ENCODE measurements around the gene MCM9.

DNA sequence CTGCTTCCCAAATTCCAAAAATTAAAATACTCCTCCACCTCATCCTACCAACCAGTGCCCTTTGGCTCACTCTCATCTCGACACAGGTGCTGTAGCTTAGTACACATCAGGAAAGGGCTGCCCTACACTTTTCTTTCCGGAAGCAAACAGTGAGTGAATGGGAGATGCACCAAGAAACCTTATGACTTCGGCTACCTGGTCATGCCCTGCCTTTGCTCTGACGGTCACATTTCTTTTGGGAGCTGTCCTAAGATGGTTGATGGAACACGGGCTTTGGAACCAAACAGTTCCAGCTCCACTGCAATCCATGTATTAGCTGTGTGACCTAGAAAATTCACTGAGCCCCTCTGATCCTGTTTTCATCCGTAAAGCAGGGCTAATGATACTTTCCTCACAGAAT is 133.7 kb downstream of the MCM9 start:
- no peak for TF ChIP-seq FOXJ3 (CRISPR knock-in tag; IDR thresholded peaks at IDR 0.05; ENCODE audit: borderline replicate concordance)
- no peak for TF ChIP-seq CEBPB (IDR thresholded peaks at IDR 0.05; ENCODE audit: borderline replicate concordance, low read depth, low read length)
- no peak for TF ChIP-seq CTCF (CRISPR knock-in tag; IDR thresholded peaks at IDR 0.05)
- TF ChIP-seq EZH2 (conservative IDR thresholded peaks at IDR 0.05; ENCODE audit: low read depth, low read length), result no peak
